ENCODE data around the gene RUBCN. TPM values are rescaled to one million over a fixed set of nuclear protein-coding genes. Genes with fewer than 3 reads are reported as not detected.
"Not testable (repeated sequence)": the region's sequence is repeated elsewhere in the genome, so short reads cannot be mapped to it uniquely, and the experiment has no call there.

Gene RUBCN
- total RNA-seq, 1 donor from 2014 or later = 29.0 TPM

DNA sequence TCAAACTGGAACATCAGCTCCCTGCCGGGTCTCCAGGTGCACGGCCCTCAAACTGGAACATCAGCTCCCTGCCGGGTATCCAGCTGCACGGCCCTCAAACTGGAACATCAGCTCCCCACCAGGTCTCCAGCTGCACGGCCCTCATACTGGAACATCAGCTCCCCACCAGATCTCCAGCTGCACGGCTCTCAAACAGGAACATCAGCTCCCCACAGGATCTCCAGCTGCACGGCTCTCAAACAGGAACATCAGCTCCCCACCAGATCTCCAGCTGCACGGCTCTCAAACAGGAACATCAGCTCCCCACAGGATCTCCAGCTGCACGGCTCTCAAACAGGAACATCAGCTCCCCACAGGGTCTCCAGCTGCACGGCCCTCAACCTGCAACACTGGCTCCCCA lies 99.1 kb downstream of the RUBCN start:
- H3K4me1 Mint-ChIP-seq (ENCODE audit: low read depth); H3K27ac Mint-ChIP-seq; H3K4me3 Mint-ChIP-seq (ENCODE audit: low read depth); H3K27me3 Mint-ChIP-seq; DNase-seq (ENCODE audit: low spot score, unreplicated experiment): not testable (repeated sequence)
- H3K9me3 Mint-ChIP-seq (ENCODE audit: low read depth) = peaks cover 13% of the 10 kb centered on the region
- H3K36me3 Mint-ChIP-seq (ENCODE audit: insufficient read depth) = peaks cover 21% of the 10 kb centered on the region

DNA sequence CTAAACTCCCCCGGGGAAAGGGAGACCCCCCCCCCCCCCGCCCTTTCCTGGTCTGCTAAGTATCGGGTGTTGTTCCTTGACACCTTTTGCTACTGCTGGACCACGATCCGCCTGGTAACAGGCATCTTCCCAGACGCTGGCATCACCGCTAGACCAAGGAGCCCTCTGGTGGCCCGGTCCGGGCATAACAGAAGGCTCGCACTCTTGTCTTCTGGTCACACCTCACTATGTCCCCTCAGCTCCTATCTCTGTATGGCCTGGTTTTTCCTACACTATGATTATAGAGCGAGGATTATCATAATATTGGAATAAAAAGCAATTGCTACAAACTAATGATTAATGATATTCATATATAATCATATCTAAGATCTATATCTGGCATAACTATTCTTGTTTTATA lies 104.7 kb downstream of the RUBCN start:
- not testable (repeated sequence) for H3K4me3 Mint-ChIP-seq (ENCODE audit: low read depth); H3K27me3 Mint-ChIP-seq; H3K4me1 Mint-ChIP-seq (ENCODE audit: low read depth); H3K36me3 Mint-ChIP-seq (ENCODE audit: insufficient read depth); DNase-seq (ENCODE audit: low spot score, unreplicated experiment); H3K9me3 Mint-ChIP-seq (ENCODE audit: low read depth); H3K27ac Mint-ChIP-seq
- TF ChIP-seq, protein P1, sequence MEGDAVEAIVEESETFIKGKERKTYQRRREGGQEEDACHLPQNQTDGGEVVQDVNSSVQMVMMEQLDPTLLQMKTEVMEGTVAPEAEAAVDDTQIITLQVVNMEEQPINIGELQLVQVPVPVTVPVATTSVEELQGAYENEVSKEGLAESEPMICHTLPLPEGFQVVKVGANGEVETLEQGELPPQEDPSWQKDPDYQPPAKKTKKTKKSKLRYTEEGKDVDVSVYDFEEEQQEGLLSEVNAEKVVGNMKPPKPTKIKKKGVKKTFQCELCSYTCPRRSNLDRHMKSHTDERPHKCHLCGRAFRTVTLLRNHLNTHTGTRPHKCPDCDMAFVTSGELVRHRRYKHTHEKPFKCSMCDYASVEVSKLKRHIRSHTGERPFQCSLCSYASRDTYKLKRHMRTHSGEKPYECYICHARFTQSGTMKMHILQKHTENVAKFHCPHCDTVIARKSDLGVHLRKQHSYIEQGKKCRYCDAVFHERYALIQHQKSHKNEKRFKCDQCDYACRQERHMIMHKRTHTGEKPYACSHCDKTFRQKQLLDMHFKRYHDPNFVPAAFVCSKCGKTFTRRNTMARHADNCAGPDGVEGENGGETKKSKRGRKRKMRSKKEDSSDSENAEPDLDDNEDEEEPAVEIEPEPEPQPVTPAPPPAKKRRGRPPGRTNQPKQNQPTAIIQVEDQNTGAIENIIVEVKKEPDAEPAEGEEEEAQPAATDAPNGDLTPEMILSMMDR (IDR thresholded peaks at IDR 0.05; ENCODE audit: unreplicated experiment) = peak; percentile 30

DNA sequence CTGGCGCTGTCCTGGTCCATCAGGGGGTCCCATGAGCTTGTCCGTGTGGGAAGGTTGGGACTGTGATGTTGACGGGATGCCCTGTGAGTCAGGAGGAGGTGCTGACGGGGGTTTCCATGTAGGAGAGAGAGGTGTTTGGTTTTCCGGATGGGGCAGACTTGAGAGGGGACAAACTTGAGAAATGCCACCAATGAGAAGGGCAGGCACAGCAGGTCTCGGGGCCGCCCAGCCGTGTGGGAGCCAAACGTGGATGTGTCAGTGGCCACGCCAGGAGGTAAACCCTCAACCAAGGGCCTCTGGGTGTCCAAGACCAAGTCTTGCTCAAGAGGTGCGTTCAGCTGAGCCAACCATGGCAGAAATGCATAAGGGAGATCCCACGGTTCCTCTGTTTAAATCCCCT lies 105.9 kb downstream of the RUBCN start:
- not testable (repeated sequence) for H3K4me1 Mint-ChIP-seq (ENCODE audit: low read depth); H3K9me3 Mint-ChIP-seq (ENCODE audit: low read depth); H3K4me3 Mint-ChIP-seq (ENCODE audit: low read depth); DNase-seq (ENCODE audit: low spot score, unreplicated experiment); H3K36me3 Mint-ChIP-seq (ENCODE audit: insufficient read depth); H3K27me3 Mint-ChIP-seq; H3K27ac Mint-ChIP-seq

DNA sequence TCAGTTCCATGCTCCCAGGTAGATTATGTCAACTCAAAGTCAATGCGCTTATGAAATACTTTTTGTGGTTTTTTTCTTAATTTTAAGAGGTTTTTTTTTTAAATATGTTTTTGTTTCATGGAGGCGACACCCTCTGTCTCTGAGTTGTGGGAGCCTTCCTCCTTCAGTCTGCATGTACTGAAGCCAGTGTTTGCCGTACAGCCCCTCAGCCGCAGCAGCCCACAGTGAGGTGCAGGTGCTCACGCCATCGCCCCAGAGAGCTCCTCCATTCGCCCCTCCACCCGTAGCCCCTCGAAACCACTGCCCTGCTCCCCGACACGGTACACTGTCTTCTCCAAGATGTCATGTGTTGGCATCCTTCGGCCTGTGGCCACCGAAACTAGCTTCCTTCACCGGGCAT lies 107.4 kb downstream of the RUBCN start:
- not testable (repeated sequence) for H3K4me3 Mint-ChIP-seq (ENCODE audit: low read depth); H3K27me3 Mint-ChIP-seq; H3K4me1 Mint-ChIP-seq (ENCODE audit: low read depth); DNase-seq (ENCODE audit: low spot score, unreplicated experiment); H3K27ac Mint-ChIP-seq; H3K36me3 Mint-ChIP-seq (ENCODE audit: insufficient read depth); H3K9me3 Mint-ChIP-seq (ENCODE audit: low read depth)

DNA sequence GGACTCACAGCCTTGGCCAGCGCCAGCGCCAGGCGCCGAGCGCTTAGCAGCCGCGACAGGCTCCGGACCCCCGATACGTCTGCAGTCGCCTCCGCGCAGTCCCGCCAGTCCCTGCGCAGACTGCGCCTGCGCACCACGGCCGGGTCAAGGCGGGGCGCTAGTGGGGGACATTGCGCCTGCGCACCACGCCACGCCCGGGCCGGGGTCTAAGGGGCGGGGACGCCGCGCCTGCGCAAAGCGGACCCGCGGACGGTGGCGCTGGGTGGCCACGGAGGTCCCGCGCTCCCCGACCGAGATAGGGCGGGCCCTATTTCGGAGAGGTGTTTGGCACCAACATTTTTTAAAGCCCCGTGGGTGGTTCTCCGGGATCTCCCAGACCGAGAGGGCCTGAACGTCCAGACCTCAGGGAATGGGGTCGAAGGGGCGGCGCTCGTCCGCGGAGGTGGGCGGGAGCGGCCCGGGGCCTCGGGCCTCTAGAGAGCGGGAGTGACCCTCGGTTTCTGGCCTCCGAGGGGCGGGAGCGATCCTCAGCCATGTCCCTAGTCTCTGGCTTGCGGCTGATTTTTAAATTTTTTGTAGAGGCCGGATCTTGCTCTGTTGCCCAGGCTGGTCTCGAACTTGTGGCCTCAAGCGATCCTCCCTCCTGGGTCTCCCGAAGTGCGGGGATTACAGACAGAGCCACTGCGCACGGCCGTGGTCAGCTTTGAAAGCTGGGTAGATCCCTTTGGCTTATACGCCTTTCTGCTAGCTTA lies 108.8 kb downstream of the RUBCN start:
- Mint-ChIP-seq H3K4me3 (ENCODE audit: low read depth) (peak overlapping the region; percentile 78), H3K27ac (peak overlapping the region; percentile 69)
- H3K36me3 Mint-ChIP-seq (ENCODE audit: insufficient read depth); H3K9me3 Mint-ChIP-seq (ENCODE audit: low read depth); H3K4me1 Mint-ChIP-seq (ENCODE audit: low read depth); H3K27me3 Mint-ChIP-seq: not testable (repeated sequence)
- DNase-seq (ENCODE audit: low spot score, unreplicated experiment) = peak; percentile 94

DNA sequence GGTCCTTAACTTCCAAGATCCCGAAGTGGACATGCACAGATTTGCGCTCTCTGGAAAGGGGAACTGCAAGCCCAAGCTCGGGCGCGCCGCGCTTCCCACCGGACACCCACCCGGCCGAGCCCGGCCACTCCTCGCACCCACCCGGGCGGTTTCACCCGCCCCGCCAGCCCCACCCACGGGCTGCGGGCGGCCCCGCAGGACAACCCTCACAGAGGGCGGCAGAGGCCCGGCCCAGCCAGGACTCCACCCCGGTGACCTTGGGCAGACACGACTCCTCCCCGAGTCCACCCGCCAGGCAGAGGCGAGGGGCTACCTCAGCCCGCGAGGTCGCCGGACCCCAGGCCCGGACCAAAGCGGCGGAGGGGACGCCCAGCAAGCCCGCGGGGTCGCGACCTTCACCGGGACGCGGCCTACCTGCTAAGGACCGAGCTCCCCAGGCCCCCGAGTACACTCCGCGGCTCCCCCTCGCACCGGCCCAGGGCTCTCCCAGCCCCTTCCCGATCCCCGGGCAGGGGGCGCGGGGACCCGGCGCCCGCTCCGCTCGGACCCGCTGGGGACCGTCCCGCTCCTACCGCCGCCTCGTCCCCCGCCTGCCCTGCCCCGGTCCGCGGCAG lies 109.4 kb downstream of the RUBCN start:
- not testable (repeated sequence) for H3K4me1 Mint-ChIP-seq (ENCODE audit: low read depth); H3K27ac Mint-ChIP-seq; H3K27me3 Mint-ChIP-seq; H3K9me3 Mint-ChIP-seq (ENCODE audit: low read depth); DNase-seq (ENCODE audit: low spot score, unreplicated experiment); H3K36me3 Mint-ChIP-seq (ENCODE audit: insufficient read depth)
- peak overlapping the region; percentile 78 for H3K4me3 Mint-ChIP-seq (ENCODE audit: low read depth)

DNA sequence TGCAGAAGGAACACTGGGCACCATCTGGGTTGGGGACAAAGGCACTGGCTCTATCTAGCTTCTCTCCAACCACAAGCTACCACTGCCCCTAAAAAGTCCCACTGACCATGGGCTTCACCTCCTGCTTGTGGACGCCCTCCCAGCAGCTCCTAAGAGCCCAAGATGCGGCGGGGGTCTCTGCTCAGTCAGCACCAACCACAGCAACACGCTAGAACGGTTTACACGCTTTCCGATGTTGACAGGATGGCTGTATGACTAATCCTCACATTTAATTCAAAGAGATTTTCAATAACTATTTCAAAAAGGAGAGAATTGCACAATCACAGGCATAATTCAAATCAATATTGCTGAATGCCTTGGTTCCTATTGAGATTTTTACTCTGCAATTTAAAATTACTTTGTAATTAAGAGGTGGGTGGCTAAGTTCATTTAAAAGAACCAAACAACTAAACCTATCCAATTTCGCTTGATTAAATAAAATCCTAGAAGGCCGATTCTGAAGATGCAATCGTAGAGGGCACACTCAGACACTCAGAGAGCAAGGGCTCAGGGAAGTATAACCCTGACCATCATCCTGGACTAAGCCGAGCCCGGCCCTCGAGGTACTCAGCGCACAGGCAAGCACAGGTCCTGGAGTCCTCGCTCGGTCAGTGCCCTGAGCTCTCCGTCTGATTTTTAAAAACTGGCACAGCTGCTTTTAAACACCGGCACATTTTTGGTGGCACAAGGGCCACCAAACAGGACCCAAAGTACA lies 110.1 kb downstream of the RUBCN start:
- H3K27me3 Mint-ChIP-seq; H3K27ac Mint-ChIP-seq; H3K36me3 Mint-ChIP-seq (ENCODE audit: insufficient read depth); H3K9me3 Mint-ChIP-seq (ENCODE audit: low read depth); DNase-seq (ENCODE audit: low spot score, unreplicated experiment); H3K4me1 Mint-ChIP-seq (ENCODE audit: low read depth): not testable (repeated sequence)
- H3K4me3 Mint-ChIP-seq (ENCODE audit: low read depth) = peak overlapping the region; percentile 76

DNA sequence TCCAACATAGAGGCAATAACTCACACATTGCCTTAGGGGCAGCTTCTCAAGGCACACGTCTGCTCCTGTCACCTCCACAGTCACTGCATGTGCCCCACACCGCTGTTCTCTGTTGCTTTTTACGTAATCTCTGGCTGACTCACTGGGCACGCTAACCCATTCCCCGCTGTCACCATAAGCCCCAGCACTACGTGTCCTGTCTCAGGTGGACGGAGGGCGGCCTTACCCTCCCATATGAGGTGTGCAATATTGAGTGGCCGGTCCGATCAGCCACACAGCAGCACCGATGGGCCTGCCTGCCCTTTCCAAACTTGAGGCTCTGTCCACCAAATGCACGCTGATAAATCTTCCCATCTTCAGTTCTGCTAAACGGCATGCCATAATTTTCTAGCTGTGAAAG lies 115.2 kb downstream of the RUBCN start:
- H3K9me3 Mint-ChIP-seq (ENCODE audit: low read depth); H3K27ac Mint-ChIP-seq; H3K4me3 Mint-ChIP-seq (ENCODE audit: low read depth); H3K4me1 Mint-ChIP-seq (ENCODE audit: low read depth); DNase-seq (ENCODE audit: low spot score, unreplicated experiment); H3K27me3 Mint-ChIP-seq: not testable (repeated sequence)
- H3K36me3 Mint-ChIP-seq (ENCODE audit: insufficient read depth) = peaks cover 29% of the 10 kb centered on the region

Other genes starting within 250 kb of the RUBCN start
- 41.9 and 42.8 TPM in 2 replicates for gene BDH1, start 180.9 kb downstream of the RUBCN start, total RNA-seq
- gene FYTTD1, start 13.0 kb upstream of the RUBCN start, total RNA-seq = 42.3 and 50.8 TPM in 2 replicates
- gene LRCH3, start 54.4 kb upstream of the RUBCN start, total RNA-seq = 73.3 and 84.3 TPM in 2 replicates
- gene RPL35A, start 213.3 kb upstream of the RUBCN start, total RNA-seq = 1,132 and 1,216 TPM in 2 replicates
- gene LMLN, start 223.3 kb upstream of the RUBCN start, total RNA-seq = 8.0 and 14.4 TPM in 2 replicates